VCaP (cell line): ENCODE data around the gene HOXD3.

Experiments
- H3K27ac ChIP-seq: fragments of 450-650 bp; 2 replicates; pipeline ENCODE4 v1.5.1; 2017
- TF ChIP-seq, protein P1 (sequence below): fragments of 450-650 bp; conservative IDR thresholded peaks from 2 replicates; pipeline ENCODE4 v1.5.1; 2017; ENCODE audit warnings: mild to moderate bottlenecking, moderate library complexity

HOXD3 gene

DNA sequence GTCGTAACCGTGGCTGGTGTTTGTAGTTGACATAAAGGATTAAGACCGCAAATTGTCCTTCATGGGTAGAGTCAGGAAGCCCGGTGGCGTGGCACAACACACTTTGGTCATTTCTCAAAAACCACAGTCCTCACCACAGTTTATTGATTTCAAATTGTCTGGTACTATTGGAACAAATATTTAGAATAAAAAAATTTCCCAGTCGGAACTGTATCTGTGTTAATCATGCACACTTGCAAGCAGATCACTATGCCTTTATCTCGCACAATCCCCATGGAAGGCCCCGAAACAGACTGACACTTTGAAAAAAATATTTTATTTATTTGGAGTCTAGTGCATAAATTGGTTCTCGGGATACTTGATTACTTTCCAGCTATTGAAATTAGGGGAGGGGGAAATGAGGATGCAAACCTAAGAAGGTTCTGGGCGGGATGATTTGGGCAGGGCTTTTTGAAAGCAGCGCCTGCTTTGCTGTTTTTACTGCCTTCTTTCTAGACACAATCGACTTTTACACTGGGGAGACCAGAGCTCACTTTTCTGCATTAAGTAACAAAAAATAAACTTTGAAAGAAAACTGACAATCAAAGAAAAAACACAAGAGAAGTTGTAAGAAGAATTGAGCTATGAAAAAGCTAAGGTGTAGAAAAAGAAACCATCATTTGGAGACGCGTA, 15.9 kb downstream of the HOXD3 start:
- H3K27ac ChIP-seq: no peak overlapping the region
- TF ChIP-seq, protein P1, sequence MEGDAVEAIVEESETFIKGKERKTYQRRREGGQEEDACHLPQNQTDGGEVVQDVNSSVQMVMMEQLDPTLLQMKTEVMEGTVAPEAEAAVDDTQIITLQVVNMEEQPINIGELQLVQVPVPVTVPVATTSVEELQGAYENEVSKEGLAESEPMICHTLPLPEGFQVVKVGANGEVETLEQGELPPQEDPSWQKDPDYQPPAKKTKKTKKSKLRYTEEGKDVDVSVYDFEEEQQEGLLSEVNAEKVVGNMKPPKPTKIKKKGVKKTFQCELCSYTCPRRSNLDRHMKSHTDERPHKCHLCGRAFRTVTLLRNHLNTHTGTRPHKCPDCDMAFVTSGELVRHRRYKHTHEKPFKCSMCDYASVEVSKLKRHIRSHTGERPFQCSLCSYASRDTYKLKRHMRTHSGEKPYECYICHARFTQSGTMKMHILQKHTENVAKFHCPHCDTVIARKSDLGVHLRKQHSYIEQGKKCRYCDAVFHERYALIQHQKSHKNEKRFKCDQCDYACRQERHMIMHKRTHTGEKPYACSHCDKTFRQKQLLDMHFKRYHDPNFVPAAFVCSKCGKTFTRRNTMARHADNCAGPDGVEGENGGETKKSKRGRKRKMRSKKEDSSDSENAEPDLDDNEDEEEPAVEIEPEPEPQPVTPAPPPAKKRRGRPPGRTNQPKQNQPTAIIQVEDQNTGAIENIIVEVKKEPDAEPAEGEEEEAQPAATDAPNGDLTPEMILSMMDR: no peak

DNA sequence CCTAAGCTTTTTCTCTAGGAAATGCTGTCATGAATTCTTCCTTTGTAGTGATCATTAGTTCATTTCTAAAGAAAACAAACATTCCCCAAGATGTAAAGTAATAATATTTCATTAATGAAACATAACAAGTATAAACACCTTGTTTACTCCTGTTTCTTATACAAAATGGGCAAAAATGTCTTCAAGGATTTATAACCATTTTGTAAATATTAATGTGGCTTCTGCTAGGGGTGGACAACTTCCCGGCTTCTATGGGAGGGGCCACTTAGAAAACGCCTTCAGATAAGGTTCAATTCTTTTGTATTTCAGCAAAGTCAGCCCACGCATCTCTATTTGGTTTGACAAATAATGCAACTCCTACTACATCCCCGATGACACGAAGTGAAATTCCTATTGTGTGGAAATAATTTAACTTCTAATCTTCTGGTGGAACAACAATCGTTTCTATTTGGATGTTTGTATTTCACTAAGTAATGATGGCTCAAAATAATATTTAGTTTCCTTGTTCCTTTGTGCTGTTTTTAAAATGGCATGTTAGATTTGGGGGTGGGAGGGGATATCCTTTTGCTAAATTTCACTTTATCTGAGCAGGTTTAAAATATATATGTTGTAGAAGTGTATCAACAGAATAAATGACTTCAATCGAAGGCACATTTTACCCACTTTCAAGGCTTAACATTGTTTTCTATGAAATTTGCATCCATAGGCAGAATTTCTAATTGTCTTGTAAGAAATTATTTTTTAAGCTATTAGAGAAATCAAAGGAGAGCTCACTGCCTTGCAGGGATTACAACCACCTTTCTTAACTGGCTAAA, 16.7 kb downstream of the HOXD3 start:
- no peak overlapping the region for H3K27ac ChIP-seq
- TF ChIP-seq, protein P1: no peak

DNA sequence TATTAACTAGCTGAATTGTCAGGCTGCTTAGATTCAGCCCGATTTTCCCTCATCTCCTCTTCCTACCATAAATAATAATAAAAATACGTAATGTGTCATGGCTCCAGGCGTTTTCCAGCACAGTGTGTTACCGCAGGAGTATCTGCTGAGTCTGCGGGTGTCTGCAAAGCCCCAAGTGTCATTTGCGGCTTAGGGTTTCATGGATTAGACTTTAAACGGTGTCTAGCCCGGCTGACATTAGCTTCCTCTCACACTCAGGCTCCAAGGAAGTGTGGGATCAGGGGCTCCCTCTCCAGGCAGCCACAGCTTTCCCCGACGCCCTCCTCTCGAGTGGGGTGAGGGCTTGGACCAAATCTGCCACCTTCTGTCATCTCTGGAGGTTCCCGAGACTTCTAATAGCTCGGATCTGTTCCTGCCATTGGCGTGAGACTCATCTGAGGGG, 17.3 kb downstream of the HOXD3 start:
- TF ChIP-seq, protein P1: no peak
- H3K27ac ChIP-seq: no peak overlapping the region

DNA sequence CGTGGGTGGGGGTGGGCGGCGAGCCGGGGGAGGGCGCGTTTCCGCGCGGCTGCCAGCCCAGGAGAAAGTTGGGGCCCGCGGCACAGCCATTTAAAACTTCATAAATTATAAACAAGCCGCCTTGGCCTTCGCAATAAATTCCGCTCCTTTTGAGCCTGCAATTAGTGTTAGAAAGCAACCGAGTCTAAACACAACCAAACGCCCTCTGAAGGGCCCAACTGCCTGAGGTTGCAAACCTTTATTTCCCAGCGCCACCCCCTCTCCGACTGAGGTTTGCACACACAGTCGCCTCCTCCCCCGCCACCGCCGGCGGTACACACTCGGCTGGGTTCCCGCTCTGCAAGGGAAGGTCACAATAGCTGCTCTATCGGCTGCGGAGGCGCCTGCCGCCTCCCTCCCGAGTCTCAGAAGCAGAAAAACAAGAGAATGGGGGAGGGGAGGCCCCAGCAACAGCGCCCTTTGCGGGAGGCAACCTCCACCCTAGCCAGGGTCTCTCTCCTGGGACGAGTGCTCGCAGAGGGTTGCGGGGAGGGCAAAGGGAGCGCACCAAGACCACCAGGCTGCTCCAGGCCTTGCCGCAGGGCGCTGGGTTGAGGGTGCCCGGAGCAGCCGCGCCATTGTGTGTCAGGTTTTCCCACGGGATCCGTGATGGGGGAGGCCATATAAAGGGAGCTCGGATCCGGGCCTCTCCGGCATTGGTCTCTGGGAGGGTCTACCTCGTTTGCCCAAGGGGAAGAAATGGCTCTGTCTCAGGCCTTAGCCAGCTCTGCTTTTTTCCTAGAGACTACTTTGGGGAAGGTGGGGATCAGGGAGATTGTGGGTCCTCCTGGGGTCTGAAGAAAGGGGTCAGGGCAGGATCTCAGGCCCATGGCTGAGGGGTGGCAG, 18.0 kb downstream of the HOXD3 start:
- TF ChIP-seq, protein P1: no peak
- no peak overlapping the region for H3K27ac ChIP-seq

DNA sequence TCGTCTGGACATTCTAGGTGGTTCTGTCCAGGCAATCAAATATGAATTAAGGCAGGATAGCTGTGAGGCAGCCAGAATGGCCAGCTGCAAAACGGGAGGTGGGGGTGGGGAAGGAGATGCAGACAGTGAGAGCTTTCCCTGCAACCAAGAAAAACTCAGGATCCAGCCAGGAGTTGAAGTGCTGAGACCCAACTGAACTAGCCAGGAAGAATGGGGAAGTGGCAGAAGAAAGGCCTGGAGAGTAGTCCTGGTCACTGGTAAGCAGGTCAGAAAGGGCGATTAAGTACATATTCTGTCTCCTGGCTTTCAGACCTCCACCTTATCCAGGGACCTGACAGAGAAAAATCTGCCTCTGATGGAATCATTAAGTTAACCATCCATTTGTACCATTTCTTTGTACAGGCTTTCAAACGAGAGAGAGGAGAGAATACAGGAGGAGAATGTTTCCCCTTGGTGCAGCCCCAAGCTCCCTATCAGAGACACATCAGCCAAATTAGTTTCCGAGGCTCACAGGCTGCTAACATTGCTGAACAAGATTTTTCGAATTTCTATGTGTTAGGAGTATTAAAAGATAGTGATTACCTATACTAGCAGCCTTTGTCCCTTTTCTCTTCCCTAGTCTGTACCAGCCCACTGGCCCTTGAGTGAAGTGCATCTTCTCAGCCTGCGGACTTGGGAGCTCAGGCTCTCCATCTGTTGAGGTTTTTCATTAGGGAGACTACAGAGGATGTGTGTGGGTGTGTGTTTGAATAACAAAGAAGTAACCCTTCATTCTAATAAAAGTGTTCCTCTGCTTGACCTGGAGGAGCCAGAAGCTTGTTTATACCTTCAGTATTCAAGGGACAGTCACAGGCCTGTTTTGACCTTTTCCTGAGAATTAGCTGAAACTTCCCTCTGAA, 18.9 kb downstream of the HOXD3 start:
- TF ChIP-seq, protein P1: no peak
- H3K27ac ChIP-seq: no peak overlapping the region

DNA sequence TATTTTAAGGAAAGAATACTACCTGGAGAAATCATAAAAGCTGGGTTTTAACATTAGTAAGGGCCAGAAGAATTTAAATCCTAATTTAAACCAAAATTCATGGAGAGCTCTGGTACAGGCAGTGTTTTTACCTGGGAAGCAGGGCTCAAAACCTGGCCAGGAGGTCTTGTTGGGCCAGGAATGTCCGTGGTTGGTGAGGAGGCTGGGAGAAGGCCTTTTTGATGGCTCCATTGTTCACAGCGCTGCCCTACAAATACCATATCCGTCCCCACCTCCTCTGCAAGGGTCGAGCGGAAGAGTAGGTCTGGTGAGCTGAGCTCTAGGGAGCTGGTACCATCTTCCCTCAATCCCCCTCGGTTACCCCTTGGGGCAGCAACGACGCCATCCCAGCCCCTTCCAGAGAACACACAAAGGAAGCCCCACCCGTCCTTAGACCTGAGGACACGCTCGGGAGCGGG, 20.5 kb downstream of the HOXD3 start:
- TF ChIP-seq, protein P1: no peak
- H3K27ac ChIP-seq: peak overlapping the region; percentile 54
